HepG2 (cell line): ENCODE data around the gene TFDP1. TPM values are rescaled to one million over a fixed set of nuclear protein-coding genes. Genes with fewer than 3 reads are reported as not detected.

Experiments
- ATAC-seq: fragments of 200-7000 bp; cut with Tn5 transposase; 3 replicates; pipeline ENCODE4 v1.9.1; 2020; ENCODE audit warnings: mild to moderate bottlenecking, moderate library complexity
- BruUV-seq: library from RNA; stranded (reverse); fragments of 400-500 nt; replicated peaks from 2 replicates; lab custom pipeline; 2021; lab: Mats Ljungman, UMichigan
- CTCF ChIA-PET: fragments of 300-600 bp; formaldehyde crosslinking; extraction: SDS; loops from one replicate; lab custom pipeline; 2021; ENCODE audit warnings: low total read pairs, inconsistent platforms, low intra/inter-chr PET ratio; lab: Yijun Ruan, JAX
- POLR2A ChIA-PET: fragments of 350-600 bp; sonication (Branson Sonifier 250); formaldehyde crosslinking; loops from one replicate; lab custom pipeline; 2020; ENCODE audit warnings: antibody characterized with exemption, inconsistent platforms; lab: Yijun Ruan, JAX
- DNase-seq: peaks from one replicate; pipeline ENCODE4 v3.0.0-alpha.2; 2015; ENCODE audit warnings: low spot score
- FAIRE-seq: peaks from 3 replicates; lab custom pipeline; 2011; peaks lifted over from hg19 to GRCh38; lab: Jason Lieb, UNC
- H2AFZ ChIP-seq: one replicate; pipeline ENCODE4 v1.6.1; 2011; ENCODE audit warnings: low read length, inconsistent platforms
- H3K27ac ChIP-seq: fragments of 300-600 bp; 3 replicates; pipeline ENCODE4 v1.8.0; 2011; ENCODE audit warnings: mixed run types, mild to moderate bottlenecking, mixed read lengths, low read length, inconsistent platforms; ENCODE audit not compliant: insufficient read depth; ENCODE audit errors: extremely low read length
- H3K27me3 ChIP-seq, 2 experiments: fragments of 200-600 bp in 1 of 2; 2 replicates in 1 of 2; 3 replicates in 1 of 2; pipeline versions ENCODE4 v1.6.0 to v1.8.0; 2011; ENCODE audit warnings: low read length in 2 of 2, mild to moderate bottlenecking in 2 of 2, moderate library complexity in 2 of 2, inconsistent platforms in 1 of 2; ENCODE audit not compliant: insufficient read depth in 2 of 2, control insufficient read depth in 1 of 2
- H3K36me3 ChIP-seq, 2 experiments: fragments of 200-600 bp in 1 of 2; replicated peaks in 1 of 2; 2 replicates in 1 of 2; 3 replicates in 1 of 2; pipeline versions ENCODE4 v1.5.1 to v1.8.0; 2011; ENCODE audit warnings: low read length in 2 of 2, inconsistent platforms in 1 of 2; ENCODE audit not compliant: insufficient read depth in 2 of 2, control insufficient read depth in 1 of 2
- H3K4me1 ChIP-seq: 2 replicates; pipeline ENCODE4 v1.5.1; 2012; ENCODE audit warnings: low read length, inconsistent platforms; ENCODE audit not compliant: insufficient read depth
- H3K4me2 ChIP-seq: 2 replicates; pipeline ENCODE4 v1.6.0; 2011; ENCODE audit warnings: low read depth, low read length, inconsistent platforms
- H3K4me3 ChIP-seq, 3 experiments: fragments of 200-600 bp in 1 of 3; sonication (generic), shearing (Covaris generic) in 1 of 3; replicated peaks in 1 of 3; 2 replicates each; pipeline ENCODE4 v1.5.1; 2011 to 2016; ENCODE audit warnings: low read length in 3 of 3, inconsistent platforms in 2 of 3, low read depth in 2 of 3, mild to moderate bottlenecking in 2 of 3, control low read depth in 1 of 3, mixed read lengths in 1 of 3; ENCODE audit not compliant: insufficient read depth in 1 of 3
- H3K79me2 ChIP-seq: one replicate; pipeline ENCODE4 v1.6.1; 2011; ENCODE audit warnings: low read length, inconsistent platforms; ENCODE audit not compliant: insufficient read depth
- H3K9ac ChIP-seq: 2 replicates; pipeline ENCODE4 v1.6.0; 2011; ENCODE audit warnings: mild to moderate bottlenecking, low read depth, low read length, inconsistent platforms; ENCODE audit not compliant: insufficient read depth
- H3K9me3 ChIP-seq: 2 replicates; pipeline ENCODE4 v1.5.1; 2012; ENCODE audit warnings: mild to moderate bottlenecking, low read length
- H4K20me1 ChIP-seq: 2 replicates; pipeline ENCODE4 v1.6.0; 2011; ENCODE audit warnings: inconsistent platforms, mild to moderate bottlenecking, low read length, moderate library complexity; ENCODE audit not compliant: insufficient read depth
- CEBPG ChIP-seq: IDR thresholded peaks from 2 replicates; pipeline ENCODE4 v1.6.1; 2016
- GLI4 ChIP-seq: sonication (generic); formaldehyde crosslinking; IDR thresholded peaks from 2 replicates; pipeline ENCODE4 v1.5.1; 2020; ENCODE audit warnings: missing genetic modification reagents, mild to moderate bottlenecking, moderate library complexity, borderline replicate concordance
- ISL2 ChIP-seq: sonication (generic); formaldehyde crosslinking; IDR thresholded peaks from 2 replicates; pipeline ENCODE4 v1.5.0; 2020; ENCODE audit warnings: missing genetic modification reagents
- PHF8 ChIP-seq: sonication (generic); formaldehyde crosslinking; IDR thresholded peaks from 2 replicates; pipeline ENCODE4 v1.5.0; 2020; ENCODE audit warnings: missing genetic modification reagents
- SKI ChIP-seq: fragments of 450-650 bp; IDR thresholded peaks from one replicate; pipeline ENCODE4 v1.6.1; 2018; ENCODE audit warnings: mild to moderate bottlenecking; ENCODE audit not compliant: partially characterized antibody
- SOX13 ChIP-seq, 3 experiments: fragments of 450-650 bp in 1 of 3; sonication (generic) in 1 of 3; formaldehyde crosslinking in 1 of 3; IDR thresholded peaks in 2 of 3; conservative IDR thresholded peaks in 1 of 3; 2 replicates each; pipeline versions ENCODE4 v1.5.0 to v1.6.1; 2016 to 2020; ENCODE audit warnings: antibody characterized with exemption in 1 of 3, mild to moderate bottlenecking in 1 of 3, missing compliant biosample characterization in 1 of 3, missing genetic modification reagents in 1 of 3, moderate library complexity in 1 of 3
- TMF1 ChIP-seq: sonication (generic); formaldehyde crosslinking; IDR thresholded peaks from 2 replicates; pipeline ENCODE4 v1.8.1; 2022; ENCODE audit warnings: low read depth, missing genetic modification reagents
- ZBTB20 ChIP-seq: sonication (generic); formaldehyde crosslinking; IDR thresholded peaks from 2 replicates; pipeline ENCODE4 v1.8.1; 2023; ENCODE audit warnings: missing genetic modification reagents, low read depth, mild to moderate bottlenecking, borderline replicate concordance
- ZNF280B ChIP-seq: sonication (generic); formaldehyde crosslinking; IDR thresholded peaks from 2 replicates; pipeline ENCODE4 v1.5.0; 2020; ENCODE audit warnings: missing genetic modification reagents, mild to moderate bottlenecking, borderline replicate concordance
- ZNF619 ChIP-seq: sonication (generic); formaldehyde crosslinking; IDR thresholded peaks from 2 replicates; pipeline ENCODE4 v1.4.0; 2020; ENCODE audit warnings: mild to moderate bottlenecking, missing genetic modification reagents
- ZNF678 ChIP-seq: sonication (generic); formaldehyde crosslinking; IDR thresholded peaks from 2 replicates; pipeline ENCODE4 v1.4.0; 2020; ENCODE audit warnings: mild to moderate bottlenecking, missing genetic modification reagents
- ZNF782 ChIP-seq: sonication (generic); formaldehyde crosslinking; IDR thresholded peaks from 2 replicates; pipeline ENCODE4 v1.4.0; 2020; ENCODE audit warnings: missing genetic modification reagents, mild to moderate bottlenecking, borderline replicate concordance
- ZNF891 ChIP-seq: sonication (generic); formaldehyde crosslinking; IDR thresholded peaks from 2 replicates; pipeline ENCODE4 v1.5.0; 2020; ENCODE audit warnings: mild to moderate bottlenecking, missing genetic modification reagents
- ZSCAN12 ChIP-seq: sonication (generic); formaldehyde crosslinking; IDR thresholded peaks from 2 replicates; pipeline ENCODE4 v1.9.0; 2021; ENCODE audit warnings: mild to moderate bottlenecking, missing genetic modification reagents
- ZZZ3 ChIP-seq: sonication (generic); formaldehyde crosslinking; IDR thresholded peaks from 2 replicates; pipeline ENCODE4 v1.4.0; 2020; ENCODE audit warnings: missing genetic modification reagents, mild to moderate bottlenecking, borderline replicate concordance
- WGBS: methylation state at CpG from one replicate; pipeline ENCODE4 v1.1.6; 2017; ENCODE audit warnings: low lambda C conversion rate; 5-methylcytosine and 5-hydroxymethylcytosine counted together
- in situ Hi-C: cut with HindIII; loops from 2 replicates; pipeline ENCODE4 v1.10.0; 2017; ENCODE audit warnings: low pct_unique_long_range_greater_than_20kb; ENCODE audit not compliant: extremely low pct_ligation_motif_present
- intact Hi-C: fragments of 100-400 bp; cut with micrococcal nuclease; formaldehyde crosslinking; loops from one replicate; pipeline ENCODE4 v1.10.0; 2022; ENCODE audit not compliant: unreplicated experiment
- polyA plus RNA-seq, 8 experiments: library from polyadenylated mRNA; depleted of rRNA in 3 of 8; stranded (reverse) in 7 of 8; unstranded in 1 of 8; fragments of >200 nt; fragmentation: Illumina TruSeq in 4 of 8; extraction: Trizol in 4 of 8; gene quantifications; 2 replicates each; pipeline versions ENCODE4 v1.2.1 to v1.2.3, GENCODE V29; 2011 to 2016; ENCODE audit warnings: low read depth in 4 of 8, missing spikeins in 1 of 8, mixed read lengths in 1 of 8; ENCODE audit not compliant: insufficient read depth in 1 of 8
- total RNA-seq, 5 experiments: library from RNA; depleted of rRNA; stranded (reverse); fragments of >200 nt; fragmentation: Illumina TruSeq; extraction: Trizol; gene quantifications; 2 replicates each; pipeline ENCODE4 v1.2.3, GENCODE V29; 2016; ENCODE audit warnings: low read depth in 1 of 5
- TF ChIP-seq, protein P1 (sequence below), 2 experiments: sonication (generic) in 1 of 2; formaldehyde crosslinking in 1 of 2; IDR thresholded peaks; 2 replicates each; pipeline versions ENCODE4 v1.4.0 to v1.6.1; 2018 to 2020; ENCODE audit warnings: missing genetic modification reagents in 2 of 2, borderline replicate concordance in 1 of 2, low read depth in 1 of 2, mild to moderate bottlenecking in 1 of 2, missing biosample characterization in 1 of 2

TFDP1 gene
- total and polyA plus RNA-seq, 2 of the 13 experiments (the other 11 are each of a cell fraction or from before 2014, with no cell fraction given), result 38.0 to 84.2 TPM

DNA sequence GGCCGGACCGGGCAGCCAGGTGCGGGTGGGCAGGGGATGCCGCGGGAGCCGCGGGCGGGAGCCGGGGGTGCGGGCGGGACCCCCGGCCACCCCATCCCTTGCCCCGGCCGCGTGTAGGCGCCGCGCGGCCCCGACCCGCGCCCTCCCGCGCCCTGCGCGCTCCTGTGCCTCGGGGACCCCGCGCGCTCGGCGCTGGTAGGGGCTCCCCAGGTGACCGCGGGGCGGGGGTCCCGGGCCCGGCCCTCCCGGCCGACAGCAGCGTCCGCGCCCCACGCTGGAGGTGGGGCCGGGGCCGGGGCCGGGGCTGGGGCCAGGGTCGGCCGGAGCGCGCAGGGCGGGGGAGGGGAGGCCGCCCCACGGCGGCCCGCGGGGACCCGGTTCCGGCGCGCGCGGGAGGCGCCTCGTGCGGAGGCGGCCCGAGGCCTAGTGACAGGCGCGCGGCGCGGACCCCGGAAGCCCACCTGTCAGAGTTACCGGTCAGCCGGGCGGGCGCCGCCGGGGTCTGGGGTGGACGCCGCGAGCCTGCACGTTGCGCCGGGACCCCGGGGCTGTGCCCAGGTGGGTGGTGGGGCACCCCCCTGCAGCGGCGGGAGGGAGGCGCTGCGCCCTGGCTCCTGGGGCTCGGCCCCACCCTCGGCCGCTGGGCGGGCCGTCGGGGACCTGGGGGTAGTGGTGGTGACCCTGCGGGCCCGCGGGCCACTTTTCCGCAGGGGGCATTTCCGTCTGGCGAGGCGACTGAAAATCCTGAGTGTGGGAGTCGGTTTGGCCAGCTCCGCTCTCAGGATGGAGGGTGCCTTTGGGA, 518 bp downstream of the TFDP1 start (continued):
- TF ChIP-seq, protein P1, sequence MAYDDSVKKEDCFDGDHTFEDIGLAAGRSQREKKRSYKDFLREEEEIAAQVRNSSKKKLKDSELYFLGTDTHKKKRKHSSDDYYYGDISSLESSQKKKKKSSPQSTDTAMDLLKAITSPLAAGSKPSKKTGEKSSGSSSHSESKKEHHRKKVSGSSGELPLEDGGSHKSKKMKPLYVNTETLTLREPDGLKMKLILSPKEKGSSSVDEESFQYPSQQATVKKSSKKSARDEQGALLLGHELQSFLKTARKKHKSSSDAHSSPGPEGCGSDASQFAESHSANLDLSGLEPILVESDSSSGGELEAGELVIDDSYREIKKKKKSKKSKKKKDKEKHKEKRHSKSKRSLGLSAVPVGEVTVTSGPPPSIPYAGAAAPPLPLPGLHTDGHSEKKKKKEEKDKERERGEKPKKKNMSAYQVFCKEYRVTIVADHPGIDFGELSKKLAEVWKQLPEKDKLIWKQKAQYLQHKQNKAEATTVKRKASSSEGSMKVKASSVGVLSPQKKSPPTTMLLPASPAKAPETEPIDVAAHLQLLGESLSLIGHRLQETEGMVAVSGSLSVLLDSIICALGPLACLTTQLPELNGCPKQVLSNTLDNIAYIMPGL (CRISPR knock-in tag; IDR thresholded peaks at IDR 0.05; ENCODE audit: borderline replicate concordance in 1 of 2, low read depth in 1 of 2), result no peak
- TF ChIP-seq PHF8 (CRISPR knock-in tag), result 0 out of 2 replicates have a peak, but pooled peaks have one; percentile 18
- TF ChIP-seq GLI4 (CRISPR knock-in tag), result no peak

- peaks cover 50% of the 10 kb centered on the region for H3K79me2 ChIP-seq
- CTCF ChIA-PET, result no interaction called here
- H3K27ac ChIP-seq, result no peak overlapping the region
- H3K9me3 ChIP-seq, result no peaks in the 10 kb centered on the region
- ATAC-seq, result no peak
- peaks cover 5% of the 10 kb centered on the region for H4K20me1 ChIP-seq
- peaks cover 0 to 16% of the 10 kb centered on the region in 2 experiments; a peak in 3 of 5 replicates for H3K36me3 ChIP-seq
- 74% methylated on average over 9 of the region's 9 CpGs for WGBS
- H3K4me2 ChIP-seq, result peak overlapping the region; percentile 78
- FAIRE-seq, result no peak
- intact Hi-C loops, result no loop called here
- in situ Hi-C loops, result no loop called here
- BruUV-seq, result TSS peak; percentile 78
- H2AFZ ChIP-seq, result no peak overlapping the region
- H3K27me3 ChIP-seq, result no peaks in the 10 kb centered on the region
- peak overlapping the region; percentile 67 to 78 (median 75) for H3K4me3 ChIP-seq
- no peak for TF ChIP-seq ZNF891
- TF ChIP-seq TMF1, result no peak
- no peak for TF ChIP-seq ZNF280B (CRISPR knock-in tag)
- TF ChIP-seq ZZZ3 (CRISPR knock-in tag), result no peak
- no peak for TF ChIP-seq ZNF782 (CRISPR knock-in tag)
- no peak for TF ChIP-seq ZNF619 (CRISPR knock-in tag)
- TF ChIP-seq ZBTB20 (CRISPR knock-in tag), result no peak
- no peak for TF ChIP-seq ZSCAN12 (CRISPR knock-in tag)
- TF ChIP-seq CEBPG (CRISPR knock-in tag), result no peak
- TF ChIP-seq SOX13 (IDR thresholded peaks at IDR 0.05), result no peak
- TF ChIP-seq SOX13 (CRISPR knock-in tag; conservative IDR thresholded peaks at IDR 0.05 in 1 of 2, IDR thresholded peaks at IDR 0.05 in 1 of 2), result no peak
- no peak for TF ChIP-seq ISL2 (CRISPR knock-in tag)
- TF ChIP-seq ZNF678 (CRISPR knock-in tag), result no peak
- TF ChIP-seq SKI, result no peak
- TF ChIP-seq, all 625 proteins: peak for 0
- POLR2A ChIA-PET, result interaction anchor here (1.2 kb wide), 1 partner anchor 11 kb away, joined by 3 read pairs; no protein-coding TSS in a partner anchor
- peaks cover 47% of the 10 kb centered on the region for H3K4me1 ChIP-seq
- peak overlapping the region; percentile 73; the same call in 1 of the 2 replicates for H3K9ac ChIP-seq
- no peak for DNase-seq
Observed at GRCh38 chr13:113585896-113586295, 1.3 kb downstream of the TFDP1 start.
